HG02642 (cell line): ENCODE results near the gene DNAJC3.
"Not testable (repeated sequence)": the region's sequence is repeated elsewhere in the genome, so short reads cannot be mapped to it uniquely, and the experiment has no call there.

Experiments used
- ATAC-seq: cut with Tn5 transposase; IDR thresholded peaks from one replicate; pipeline ENCODE4 v1.9.1; 2021; ENCODE audit warnings: mild to moderate bottlenecking; ENCODE audit not compliant: unreplicated experiment, poor library complexity

DNAJC3 gene

GRCh38 chr13:95712846-95713245, 35.9 kb downstream of the DNAJC3 start:
- not testable (repeated sequence) for ATAC-seq

GRCh38 chr13:95713651-95714050, 36.7 kb downstream of the DNAJC3 start:
- ATAC-seq, result no peak

GRCh38 chr13:95714142-95714832, 37.3 kb downstream of the DNAJC3 start:
- ATAC-seq, result no peak

GRCh38 chr13:95716231-95716630, 39.3 kb downstream of the DNAJC3 start:
- ATAC-seq, result no peak

- no peak for ATAC-seq
Measured at GRCh38 chr13:95722241-95722640, 45.3 kb downstream of the DNAJC3 start.

GRCh38 chr13:95723438-95723837, 46.5 kb downstream of the DNAJC3 start:
- ATAC-seq, result no peak

- ATAC-seq, result no peak
Measured at GRCh38 chr13:95724252-95724651, 47.3 kb downstream of the DNAJC3 start.

- ATAC-seq, result no peak
Measured at GRCh38 chr13:95726876-95727275, 49.9 kb downstream of the DNAJC3 start.

- no peak for ATAC-seq
Measured at GRCh38 chr13:95728957-95729356, 52.0 kb downstream of the DNAJC3 start.

GRCh38 chr13:95734124-95734523, 57.2 kb downstream of the DNAJC3 start:
- ATAC-seq, result no peak

GRCh38 chr13:95740071-95740978, 63.4 kb downstream of the DNAJC3 start:
- not testable (repeated sequence) for ATAC-seq

- ATAC-seq, result no peak
Measured at GRCh38 chr13:95740979-95741320, 64.0 kb downstream of the DNAJC3 start.

GRCh38 chr13:95741584-95742563, 64.9 kb downstream of the DNAJC3 start:
- peak; percentile 44 for ATAC-seq

GRCh38 chr13:95743192-95743591, 66.3 kb downstream of the DNAJC3 start:
- no peak for ATAC-seq

- ATAC-seq, result no peak
Measured at GRCh38 chr13:95745289-95745688, 68.3 kb downstream of the DNAJC3 start.

- ATAC-seq, result no peak
Measured at GRCh38 chr13:95745752-95746151, 68.8 kb downstream of the DNAJC3 start.

- no peak for ATAC-seq
Measured at GRCh38 chr13:95749545-95749944, 72.6 kb downstream of the DNAJC3 start.

GRCh38 chr13:95752677-95753076, 75.7 kb downstream of the DNAJC3 start:
- ATAC-seq, result no peak

- no peak for ATAC-seq
Measured at GRCh38 chr13:95754069-95754468, 77.1 kb downstream of the DNAJC3 start.

- ATAC-seq, result no peak
Measured at GRCh38 chr13:95756072-95756471, 79.1 kb downstream of the DNAJC3 start.
